A673 (cell line): ENCODE results near the gene GNLY. TPM values are rescaled to one million over a fixed set of nuclear protein-coding genes. Genes with fewer than 3 reads are reported as not detected.

Source experiments
- BruUV-seq: library from RNA; stranded (reverse); fragments of 400-500 nt; replicated peaks from 2 replicates; lab custom pipeline; 2021; lab: Mats Ljungman, UMichigan
- CTCF ChIA-PET: fragments of 300-600 bp; sonication (Branson Sonifier 250); formaldehyde crosslinking; loops from one replicate; lab custom pipeline; 2022; ENCODE audit warnings: antibody characterized with exemption; lab: Charles Lee
- POLR2A ChIA-PET: fragments of 300-600 bp; sonication (Branson Sonifier 250); formaldehyde crosslinking; loops from one replicate; lab custom pipeline; 2022; ENCODE audit warnings: antibody characterized with exemption; ENCODE audit not compliant: low non-redundant PET; lab: Charles Lee
- DNase-seq: peaks from one replicate; pipeline ENCODE4 v3.0.0-alpha.2; 2015; ENCODE audit warnings: low spot score
- H3K27ac ChIP-seq: fragments of 200-600 bp; sonication (generic); 2 replicates; pipeline ENCODE4 v1.5.1; 2016; ENCODE audit warnings: mixed run types, low read depth, mild to moderate bottlenecking, mixed read lengths, antibody characterized with exemption, low read length; ENCODE audit not compliant: poor library complexity, severe bottlenecking
- H3K27me3 ChIP-seq: fragments of 200-600 bp; sonication (generic); replicated peaks from 2 replicates; pipeline ENCODE4 v1.6.1; 2017; ENCODE audit warnings: mixed run types, low read depth, mild to moderate bottlenecking, mixed read lengths, antibody characterized with exemption, low read length; ENCODE audit not compliant: insufficient read depth, poor library complexity
- H3K36me3 ChIP-seq: fragments of 200-600 bp; sonication (generic); 2 replicates; pipeline ENCODE4 v1.6.1; 2016; ENCODE audit warnings: mixed run types, mild to moderate bottlenecking, mixed read lengths, antibody characterized with exemption, low read length; ENCODE audit not compliant: insufficient read depth, poor library complexity, severe bottlenecking
- H3K4me1 ChIP-seq: fragments of 200-600 bp; sonication (generic); 2 replicates; pipeline ENCODE4 v1.6.1; 2017; ENCODE audit warnings: mixed run types, mild to moderate bottlenecking, mixed read lengths, antibody characterized with exemption, low read length; ENCODE audit not compliant: insufficient read depth, poor library complexity, severe bottlenecking
- H3K4me3 ChIP-seq: fragments of 200-600 bp; sonication (generic); 2 replicates; pipeline ENCODE4 v1.5.1; 2016; ENCODE audit warnings: low read depth, mixed run types, mild to moderate bottlenecking, mixed read lengths, low read length; ENCODE audit not compliant: poor library complexity, severe bottlenecking
- H3K9me3 ChIP-seq: fragments of 200-600 bp; sonication (generic); 2 replicates; pipeline ENCODE4 v1.6.1; 2016; ENCODE audit warnings: mixed run types, low read depth, mild to moderate bottlenecking, mixed read lengths, antibody characterized with exemption, low read length; ENCODE audit not compliant: poor library complexity, severe bottlenecking
- CTCF ChIP-seq: fragments of 300-800, 200-600 bp; sonication (generic); conservative IDR thresholded peaks from 2 replicates; pipeline ENCODE4 v1.5.1; 2017; ENCODE audit warnings: low read depth, mild to moderate bottlenecking, antibody characterized with exemption, low read length, moderate library complexity, mixed read lengths
- EZH2 ChIP-seq: fragments of 200-600 bp; sonication (generic); IDR thresholded peaks from 2 replicates; pipeline ENCODE4 v1.6.1; 2017; ENCODE audit warnings: borderline replicate concordance, low read depth, mild to moderate bottlenecking, mixed read lengths, antibody characterized with exemption, low read length; ENCODE audit not compliant: poor library complexity, severe bottlenecking
- intact Hi-C: fragments of 100-400 bp; cut with micrococcal nuclease; formaldehyde crosslinking; loops from one replicate; pipeline ENCODE4 v1.10.0; 2022; ENCODE audit not compliant: unreplicated experiment
- total RNA-seq: library from RNA; stranded (reverse); gene quantifications from 2 replicates; pipeline ENCODE4 v1.2.3, GENCODE V29; 2021

GNLY gene
- total RNA-seq, 1 experiment from 2014 or later = not detected

GRCh38 chr2:85720533-85720932, 26.4 kb downstream of the GNLY start:
- CTCF ChIA-PET = no interaction called here
- BruUV-seq = no TSS peak
- H3K27me3 ChIP-seq = no peaks in the 10 kb centered on the region
- H3K9me3 ChIP-seq = no peaks in the 10 kb centered on the region
- intact Hi-C loops = no loop called here
- POLR2A ChIA-PET = no interaction called here
- no peaks in the 10 kb centered on the region for H3K36me3 ChIP-seq
- peaks cover 11% of the 10 kb centered on the region for H3K4me1 ChIP-seq
- H3K4me3 ChIP-seq = no peak overlapping the region
- no peak overlapping the region for H3K27ac ChIP-seq
- TF ChIP-seq CTCF (no peak), EZH2 (no peak)
- DNase-seq = no peak

- BruUV-seq = no TSS peak
These were observed 27.5 kb downstream of the GNLY start for GRCh38 chr2:85721641-85722040.

GRCh38 chr2:85722519-85722918, 28.4 kb downstream of the GNLY start:
- CTCF ChIA-PET = no interaction called here

More at GRCh38 chr2:85721641-85722040, 27.5 kb downstream of the GNLY start:
- Histone ChIP-seq H3K36me3 (no peaks in the 10 kb centered on the region), H3K27ac (no peak overlapping the region), H3K27me3 (no peaks in the 10 kb centered on the region), H3K4me3 (no peak overlapping the region), H3K4me1 (peaks cover 11% of the 10 kb centered on the region), H3K9me3 (no peaks in the 10 kb centered on the region)
- POLR2A ChIA-PET = no interaction called here
- DNase-seq = no peak
- intact Hi-C loops = no loop called here
- CTCF ChIA-PET = no interaction called here
- TF ChIP-seq EZH2 (no peak), CTCF (no peak)

More at GRCh38 chr2:85722519-85722918, 28.4 kb downstream of the GNLY start:
- BruUV-seq = no TSS peak
- TF ChIP-seq CTCF (no peak), EZH2 (no peak)
- intact Hi-C loops = no loop called here
- POLR2A ChIA-PET = no interaction called here
- Histone ChIP-seq H3K27ac (no peak overlapping the region), H3K9me3 (no peaks in the 10 kb centered on the region), H3K4me3 (no peak overlapping the region), H3K36me3 (no peaks in the 10 kb centered on the region), H3K4me1 (peaks cover 3% of the 10 kb centered on the region), H3K27me3 (no peaks in the 10 kb centered on the region)
- DNase-seq = no peak
